Stimulated activated CD4-positive, alpha-beta T cell treated with anti-CD3 and anti-CD28 coated beads, TNF-alpha, amount 100 ng/mL, for 1 hour (primary cell): ENCODE results near the gene ULK4.
"Not testable (repeated sequence)": the region's sequence is repeated elsewhere in the genome, so short reads cannot be mapped to it uniquely, and the experiment has no call there.

Experiments
- DNase-seq, 3 donors: peaks; one replicate each; pipeline ENCODE4 v3.0.0-alpha.2; 2020; ENCODE audit warnings: low read depth in 3 of 3, low spot score in 1 of 3

The ULK4 gene

DNA sequence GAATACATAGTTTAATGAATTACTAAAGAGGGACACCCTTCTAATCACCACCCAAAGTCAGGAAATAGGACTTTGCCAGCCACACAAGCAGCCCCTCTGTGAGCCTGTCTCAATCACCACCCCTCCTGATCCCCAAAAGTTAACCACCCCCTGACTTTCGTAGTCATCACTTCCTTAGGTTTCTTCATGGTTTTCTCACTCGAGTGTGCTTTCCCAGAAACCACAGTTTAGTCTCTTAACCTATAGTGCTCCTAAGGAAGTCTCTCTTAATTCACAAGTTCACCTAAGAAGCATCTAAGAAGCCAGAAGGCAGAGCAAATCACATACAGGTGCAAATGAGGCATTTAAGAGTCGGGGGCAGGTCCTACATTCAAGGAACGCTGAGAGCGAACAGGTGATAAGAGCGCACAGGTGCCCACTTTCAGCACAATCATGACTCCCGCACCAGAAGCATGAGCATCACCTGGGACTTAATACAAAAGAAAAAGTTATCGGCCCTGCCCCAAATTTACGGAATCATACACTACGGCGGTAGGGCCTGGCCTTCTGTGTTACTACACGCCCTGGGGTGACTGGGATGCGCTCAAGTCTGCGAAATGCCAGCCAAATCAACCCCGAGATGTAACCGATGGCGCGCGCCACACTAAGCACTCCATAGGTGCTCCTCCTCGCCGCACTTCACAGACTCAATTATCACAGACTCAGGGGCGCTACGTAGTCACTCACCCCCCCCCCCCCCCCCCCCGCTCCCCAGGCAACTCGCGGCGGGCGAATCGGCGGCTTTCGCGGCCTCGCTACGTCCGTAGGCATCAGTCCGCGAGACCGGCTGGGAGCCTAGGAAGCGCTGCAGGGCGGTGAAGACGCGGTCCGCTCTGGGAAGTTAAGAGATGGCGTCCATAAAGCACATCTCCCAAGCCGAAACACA is 815 bp downstream of the ULK4 start:
- DNase-seq: peak; percentile 22 to 35 (median 34)

DNA sequence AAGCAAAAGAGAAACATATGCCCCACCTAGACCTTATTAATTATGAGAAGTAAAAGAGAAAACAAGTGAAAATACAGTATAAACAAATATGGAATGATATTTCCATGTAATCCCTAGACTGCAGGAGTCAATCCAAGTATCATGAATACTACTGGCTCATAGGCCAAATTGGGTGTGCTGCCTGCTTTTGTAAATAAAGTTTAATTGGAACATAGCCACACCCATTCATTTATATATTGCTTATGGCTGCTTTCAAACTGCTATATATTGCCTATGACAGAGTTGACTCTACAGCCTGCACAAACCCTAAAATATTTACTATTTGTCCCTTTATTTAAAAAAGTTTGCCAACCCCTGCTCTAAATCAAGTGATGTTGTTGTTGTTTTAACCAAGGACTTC is 5.3 kb downstream of the ULK4 start:
- DNase-seq: no peak

- DNase-seq: no peak
Observed at GRCh38 chr3:41955192-41955591, 6.7 kb downstream of the ULK4 start.

DNA sequence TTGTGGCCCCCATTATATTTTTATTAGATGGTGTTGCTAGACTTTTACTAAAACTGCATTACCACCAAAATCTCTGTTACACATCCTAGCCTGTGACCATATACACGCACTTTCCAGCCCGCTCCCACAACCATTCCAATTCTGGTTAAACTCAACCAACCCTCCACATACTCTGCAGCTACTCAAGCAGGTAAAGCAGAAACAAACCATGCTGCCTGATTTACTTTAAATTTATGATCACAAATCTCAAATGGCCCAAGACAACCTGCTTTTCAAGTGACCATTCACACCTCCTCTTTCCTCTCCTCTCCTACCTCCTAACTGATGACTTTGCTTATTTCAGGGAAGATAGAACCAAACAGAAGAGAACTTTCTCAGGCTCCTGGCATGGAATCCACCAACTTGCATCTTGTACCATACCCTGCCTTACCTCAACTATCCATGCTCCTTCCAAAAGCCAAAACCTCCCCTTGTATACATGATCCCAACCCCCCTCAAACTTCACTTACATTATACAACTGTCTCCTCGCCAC is 18.5 kb downstream of the ULK4 start:
- DNase-seq: no peak

DNA sequence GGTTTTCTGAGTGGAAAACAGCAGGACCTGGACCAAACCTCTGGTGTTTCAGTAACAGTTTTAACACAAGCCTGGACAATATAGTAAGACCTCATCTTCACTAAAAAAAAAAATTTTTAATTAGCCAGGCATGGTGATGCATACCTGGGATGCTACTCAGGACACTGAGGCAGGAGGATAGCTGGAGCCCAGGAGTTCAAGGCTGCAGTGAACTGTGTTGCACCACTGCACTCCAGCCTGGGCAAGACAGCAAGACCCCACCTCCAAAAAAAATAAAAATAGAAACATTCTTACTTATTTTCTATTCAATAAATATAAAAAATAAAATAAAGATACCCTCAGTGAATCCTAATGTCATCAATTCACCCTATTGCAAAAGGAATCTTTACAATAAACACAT is 21.5 kb downstream of the ULK4 start:
- no peak for DNase-seq

GRCh38 chr3:41936384-41936783 is 25.5 kb downstream of the ULK4 start:
- no peak for DNase-seq

DNA sequence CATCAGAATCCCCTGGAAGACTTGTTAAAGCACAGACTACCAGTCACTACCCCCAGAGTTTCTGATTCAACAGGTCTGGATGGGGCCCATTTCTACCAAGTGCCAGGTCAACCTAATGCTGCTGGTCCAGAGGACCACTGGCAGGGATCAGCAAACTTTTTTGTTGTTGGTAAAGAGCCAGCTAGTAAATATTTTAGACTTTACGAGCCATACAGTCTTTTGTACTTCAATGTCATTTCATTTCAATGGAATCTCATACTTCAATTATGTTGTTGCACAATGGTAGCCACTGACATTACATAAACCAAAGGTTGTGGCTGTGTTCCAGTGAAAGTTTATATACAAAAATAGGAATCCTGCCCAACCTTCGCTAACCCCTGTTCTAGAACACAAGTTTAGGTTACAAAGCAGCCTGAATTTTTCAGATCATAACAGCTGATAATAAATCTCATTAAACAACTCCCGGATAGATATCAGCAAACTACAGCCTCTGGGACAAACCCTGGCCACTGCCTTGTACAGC is 28.7 kb downstream of the ULK4 start:
- DNase-seq: no peak

DNA sequence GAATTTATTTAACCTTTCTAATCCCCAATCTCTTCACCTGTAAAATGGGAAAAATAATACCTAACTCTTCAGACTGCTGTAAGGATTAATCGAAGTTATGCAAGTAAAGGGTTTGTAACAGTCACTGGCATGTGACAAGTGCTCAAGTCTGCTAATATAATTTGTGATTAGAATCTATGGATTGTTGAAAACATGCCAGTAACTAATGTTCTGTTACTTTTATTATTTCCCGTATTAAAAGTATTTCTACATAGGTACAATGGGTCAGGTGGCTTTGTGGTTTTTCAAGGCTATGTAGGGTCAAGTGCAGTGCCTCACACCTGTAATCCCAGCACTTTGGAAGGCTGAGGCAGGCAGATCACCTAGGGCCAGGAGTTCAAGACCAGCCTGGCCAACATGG is 29.4 kb downstream of the ULK4 start:
- no peak for DNase-seq

DNA sequence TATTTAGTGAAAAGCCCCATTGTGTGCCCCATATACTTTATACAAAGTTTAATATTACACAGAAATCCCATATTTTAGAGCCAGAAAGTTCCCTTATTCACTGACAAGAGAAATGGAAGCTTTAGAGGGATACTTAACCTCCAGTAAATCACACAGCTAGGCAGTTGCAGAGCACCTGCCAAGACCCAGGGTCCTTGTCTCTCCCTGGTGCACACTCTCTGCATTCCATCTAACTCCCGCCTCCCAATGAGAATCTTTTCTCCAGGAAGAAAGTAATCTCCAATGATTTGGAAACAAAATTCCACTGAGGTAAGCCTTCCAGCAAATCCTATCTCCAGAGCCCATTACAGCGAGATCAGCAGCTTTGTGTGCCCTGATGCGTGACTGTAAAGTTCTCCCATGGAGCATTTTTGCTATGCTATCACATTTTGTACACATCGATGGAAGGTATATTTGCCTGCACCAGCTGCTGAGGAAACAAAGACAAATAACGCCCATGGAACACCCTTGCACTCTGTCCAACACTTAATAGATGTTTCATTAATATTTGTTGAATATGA is 41.4 kb downstream of the ULK4 start:
- DNase-seq: no peak

GRCh38 chr3:41915353-41915752 is 46.5 kb downstream of the ULK4 start:
- DNase-seq: no peak

GRCh38 chr3:41912280-41912679 is 49.6 kb downstream of the ULK4 start:
- no peak for DNase-seq

GRCh38 chr3:41907330-41908073 is 54.4 kb downstream of the ULK4 start:
- DNase-seq: no peak

GRCh38 chr3:41900265-41900664 is 61.6 kb downstream of the ULK4 start:
- DNase-seq: no peak

DNA sequence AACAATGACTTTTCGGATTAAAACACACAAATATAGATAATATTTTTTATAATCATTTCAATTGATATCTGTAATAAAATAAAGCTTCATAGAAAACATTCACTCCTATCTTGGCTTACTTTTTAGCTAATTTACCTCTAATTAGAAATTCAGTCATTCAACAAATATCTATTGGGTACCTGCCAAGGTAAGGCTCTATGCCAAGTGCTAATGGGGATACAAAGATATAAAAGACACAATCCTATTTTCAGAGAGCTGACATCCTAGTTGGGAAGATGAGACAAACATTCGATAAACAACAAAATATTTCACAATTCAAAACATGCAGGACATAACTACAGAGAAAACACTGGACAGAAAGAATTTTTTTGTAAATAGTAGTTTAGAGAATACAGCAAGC is 63.3 kb downstream of the ULK4 start:
- DNase-seq: no peak

DNA sequence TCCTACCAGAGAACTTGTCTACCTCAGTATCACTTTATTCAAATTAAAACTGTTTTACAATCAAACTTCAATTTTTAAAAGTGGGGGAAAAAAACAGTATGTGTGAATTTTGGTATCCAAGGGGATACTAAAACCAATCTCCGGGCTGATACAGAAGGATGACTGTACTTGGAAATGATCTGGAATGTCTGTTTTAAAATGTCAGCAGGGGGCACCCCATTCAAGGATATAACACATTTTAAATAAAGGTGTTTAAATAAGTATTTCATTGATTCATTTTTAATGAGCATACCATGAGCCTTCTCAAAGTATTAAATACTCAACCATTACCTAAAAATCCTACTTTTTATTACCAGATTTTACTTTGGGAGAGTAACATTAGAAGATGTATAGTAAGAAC is 67.9 kb downstream of the ULK4 start:
- DNase-seq: no peak

- no peak for DNase-seq
Observed at GRCh38 chr3:41888368-41889076, 73.4 kb downstream of the ULK4 start.

GRCh38 chr3:41882956-41883355 is 78.9 kb downstream of the ULK4 start:
- DNase-seq: no peak

- DNase-seq: no peak
Observed at GRCh38 chr3:41881233-41881821, 80.6 kb downstream of the ULK4 start.

- DNase-seq: no peak
Observed at GRCh38 chr3:41880387-41880786, 81.5 kb downstream of the ULK4 start.

DNA sequence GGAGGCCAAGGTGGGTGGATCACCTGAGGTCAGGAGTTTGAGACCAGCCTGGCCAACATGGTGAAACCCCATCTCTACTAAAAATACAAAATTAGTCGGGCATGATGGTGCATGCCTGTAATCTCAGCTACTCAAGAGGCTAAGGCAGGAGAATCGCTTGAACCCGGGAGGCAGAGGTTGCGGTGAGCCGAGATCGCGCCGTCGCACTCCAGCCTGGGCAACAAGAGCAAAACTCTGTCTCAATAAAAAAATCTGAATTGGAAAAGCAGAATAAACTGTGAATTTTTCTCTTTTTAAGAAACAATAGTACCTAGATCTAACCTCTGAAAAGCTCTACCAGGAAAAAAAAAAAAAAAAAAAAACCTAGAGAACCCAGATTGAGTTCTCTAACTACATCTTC is 84.2 kb downstream of the ULK4 start:
- not testable (repeated sequence) for DNase-seq

DNA sequence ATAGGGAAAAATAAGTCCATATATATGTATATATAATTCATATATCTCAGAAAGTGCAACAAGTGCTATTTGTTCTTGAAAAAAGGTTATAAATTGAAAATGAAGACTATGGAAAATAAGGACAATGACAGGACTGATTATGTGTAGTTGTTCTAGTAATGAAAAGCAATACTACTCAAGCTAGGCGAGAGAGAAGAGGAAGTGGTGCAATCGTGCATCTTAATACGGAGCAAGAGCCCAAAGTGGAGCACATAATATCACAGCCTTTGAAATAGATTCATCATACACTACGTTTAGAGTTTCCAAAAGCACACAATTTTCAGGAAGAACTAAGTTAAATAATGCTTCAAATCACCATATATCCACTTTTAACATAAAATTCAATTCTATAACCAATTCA is 87.9 kb downstream of the ULK4 start:
- no peak for DNase-seq
